ENCODE results near the gene TRIM37. TPM values are rescaled to one million over a fixed set of nuclear protein-coding genes. Genes with fewer than 3 reads are reported as not detected.
"Not testable (repeated sequence)": the region's sequence is repeated elsewhere in the genome, so short reads cannot be mapped to it uniquely, and the experiment has no call there.

TRIM37 gene
- total RNA-seq, 1 donor from 2014 or later = 25.4 TPM

DNA sequence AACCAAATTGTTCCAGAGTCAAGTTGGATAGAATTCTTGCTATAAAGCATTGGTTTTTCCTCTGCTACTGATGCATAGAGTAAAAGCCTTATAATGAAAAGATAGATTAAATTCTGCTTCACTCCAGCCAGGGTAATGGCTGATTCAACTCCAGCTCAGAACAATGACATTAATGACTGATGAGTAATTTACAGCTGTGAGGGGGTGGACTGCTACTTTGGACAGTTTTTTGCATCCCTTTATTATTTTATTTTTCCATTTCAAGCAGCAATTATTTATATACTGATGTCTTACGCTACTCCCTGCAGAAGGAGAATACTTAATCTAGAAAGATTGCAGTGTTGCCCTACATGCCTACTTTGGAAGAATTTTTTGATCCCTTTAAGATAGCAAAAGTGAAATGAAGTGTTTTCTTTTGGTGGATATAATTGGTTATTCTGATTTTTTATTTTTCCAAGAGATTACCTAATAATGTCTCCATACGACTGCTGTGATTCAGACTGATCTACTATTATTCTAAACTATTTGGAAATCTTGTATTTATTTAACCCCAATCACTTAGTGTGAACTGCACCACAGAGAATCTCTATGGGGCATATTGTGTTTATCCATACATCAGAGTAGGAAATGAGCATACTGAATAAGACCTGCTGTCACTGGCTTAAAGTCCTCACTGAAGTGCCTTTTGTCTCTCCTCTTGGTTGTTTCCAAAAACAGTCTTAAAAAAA lies 149.5 kb downstream of the TRIM37 start:
- H3K4me1 ChIP-seq (ENCODE audit: insufficient read depth, low read length) = peaks cover 10% of the 10 kb centered on the region
- H3K4me3 ChIP-seq (ENCODE audit: insufficient read depth, low read depth, low read length) = no peak overlapping the region
- no peaks in the 10 kb centered on the region for H3K27me3 Mint-ChIP-seq (ENCODE audit: low read depth, unreplicated experiment)
- DNase-seq (ENCODE audit: low read depth) (peak; percentile 71), FAIRE-seq (no peak)
- H3K27ac Mint-ChIP-seq (ENCODE audit: unreplicated experiment) = peak overlapping the region; percentile 70
- no peaks in the 10 kb centered on the region for H3K9me3 ChIP-seq (ENCODE audit: insufficient read depth, low read depth, low read length)
- H2AFZ ChIP-seq (ENCODE audit: low read depth, low read length) = no peak overlapping the region
- H3K36me3 ChIP-seq (ENCODE audit: insufficient read depth, low read length) = no peaks in the 10 kb centered on the region
- H4K20me1 ChIP-seq (ENCODE audit: insufficient read depth, low read length) = no peaks in the 10 kb centered on the region
- peak overlapping the region; percentile 57 for H3K27ac ChIP-seq (ENCODE audit: low read depth, low read length)
- H3K4me1 Mint-ChIP-seq (ENCODE audit: low read depth, unreplicated experiment) = peaks cover 14% of the 10 kb centered on the region
- peaks cover 4% of the 10 kb centered on the region for H3K9me3 Mint-ChIP-seq (ENCODE audit: unreplicated experiment)
- no peaks in the 10 kb centered on the region for H3K27me3 ChIP-seq (ENCODE audit: insufficient read depth, low read length)
- H3K9ac ChIP-seq (ENCODE audit: low read length) = peak overlapping the region; percentile 46
- no peaks in the 10 kb centered on the region for H3K79me2 ChIP-seq (ENCODE audit: insufficient read depth, low read length)
- peak overlapping the region; percentile 63 for H3K4me2 ChIP-seq (ENCODE audit: low read length)
- no peak overlapping the region for H3K4me3 Mint-ChIP-seq (ENCODE audit: unreplicated experiment)
- peaks cover 3% of the 10 kb centered on the region for H3K36me3 Mint-ChIP-seq (ENCODE audit: low read depth, unreplicated experiment)
- no peak for TF ChIP-seq EZH2 (IDR thresholded peaks at IDR 0.05; ENCODE audit: insufficient read depth, low read length)
- TF ChIP-seq CTCF (IDR thresholded peaks at IDR 0.05; ENCODE audit: insufficient read depth, low read depth, low read length) = no peak

- not testable (repeated sequence) for H3K36me3 Mint-ChIP-seq (ENCODE audit: low read depth, unreplicated experiment)
- peaks cover 14% of the 10 kb centered on the region for H3K4me1 Mint-ChIP-seq (ENCODE audit: low read depth, unreplicated experiment)
These were observed 152.3 kb downstream of the TRIM37 start for GRCh38 chr17:58954358-58954757.

DNA sequence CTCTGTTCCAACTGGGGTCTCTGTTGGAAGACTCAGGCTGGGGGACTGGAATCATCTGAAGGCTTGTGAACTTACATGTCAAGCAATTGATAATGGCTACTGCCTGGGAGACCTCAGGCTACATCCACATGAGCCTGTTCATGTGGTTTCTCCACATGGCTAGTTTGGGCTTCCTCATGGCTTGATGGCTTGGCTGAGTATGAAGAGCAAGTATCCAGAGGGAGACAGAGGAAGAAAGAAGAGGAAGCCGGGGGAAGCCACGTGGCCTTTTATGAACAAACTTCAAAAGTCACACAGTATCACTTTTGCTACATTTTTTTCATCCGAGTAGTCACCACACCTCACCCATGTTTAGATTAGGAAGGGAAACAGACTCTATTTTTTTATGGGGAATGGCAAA lies 158.9 kb downstream of the TRIM37 start:
- H3K27ac ChIP-seq (ENCODE audit: low read depth, low read length) = no peak overlapping the region
- no peak overlapping the region for H2AFZ ChIP-seq (ENCODE audit: low read depth, low read length)
- DNase-seq (ENCODE audit: low read depth) (no peak), FAIRE-seq (no peak)
- Mint-ChIP-seq H3K4me1 (ENCODE audit: low read depth, unreplicated experiment) (peaks cover 5% of the 10 kb centered on the region), H3K27ac (ENCODE audit: unreplicated experiment) (no peak overlapping the region), H3K36me3 (ENCODE audit: low read depth, unreplicated experiment) (peaks cover 5% of the 10 kb centered on the region), H3K4me3 (ENCODE audit: unreplicated experiment) (no peak overlapping the region), H3K27me3 (ENCODE audit: low read depth, unreplicated experiment) (no peaks in the 10 kb centered on the region), H3K9me3 (ENCODE audit: unreplicated experiment) (peaks cover 29% of the 10 kb centered on the region)
- no peak overlapping the region for H3K4me3 ChIP-seq (ENCODE audit: insufficient read depth, low read depth, low read length)
- H4K20me1 ChIP-seq (ENCODE audit: insufficient read depth, low read length) = no peaks in the 10 kb centered on the region
- H3K4me1 ChIP-seq (ENCODE audit: insufficient read depth, low read length) = no peaks in the 10 kb centered on the region
- H3K4me2 ChIP-seq (ENCODE audit: low read length) = no peak overlapping the region
- H3K36me3 ChIP-seq (ENCODE audit: insufficient read depth, low read length) = no peaks in the 10 kb centered on the region
- H3K9me3 ChIP-seq (ENCODE audit: insufficient read depth, low read depth, low read length) = peaks cover 3% of the 10 kb centered on the region
- TF ChIP-seq CTCF (IDR thresholded peaks at IDR 0.05; ENCODE audit: insufficient read depth, low read depth, low read length) (no peak), EZH2 (IDR thresholded peaks at IDR 0.05; ENCODE audit: insufficient read depth, low read length) (no peak)
- H3K27me3 ChIP-seq (ENCODE audit: insufficient read depth, low read length) = no peaks in the 10 kb centered on the region
- H3K79me2 ChIP-seq (ENCODE audit: insufficient read depth, low read length) = no peaks in the 10 kb centered on the region
- no peak overlapping the region for H3K9ac ChIP-seq (ENCODE audit: low read length)

More at GRCh38 chr17:58954358-58954757, 152.3 kb downstream of the TRIM37 start:
- not testable (repeated sequence) for H3K9me3 ChIP-seq (ENCODE audit: insufficient read depth, low read depth, low read length); H3K27me3 Mint-ChIP-seq (ENCODE audit: low read depth, unreplicated experiment); H3K79me2 ChIP-seq (ENCODE audit: insufficient read depth, low read length); H3K4me3 ChIP-seq (ENCODE audit: insufficient read depth, low read depth, low read length); H3K4me1 ChIP-seq (ENCODE audit: insufficient read depth, low read length); H3K27ac Mint-ChIP-seq (ENCODE audit: unreplicated experiment); H3K9ac ChIP-seq (ENCODE audit: low read length); H2AFZ ChIP-seq (ENCODE audit: low read depth, low read length); H3K4me3 Mint-ChIP-seq (ENCODE audit: unreplicated experiment); H4K20me1 ChIP-seq (ENCODE audit: insufficient read depth, low read length); H3K27me3 ChIP-seq (ENCODE audit: insufficient read depth, low read length); H3K27ac ChIP-seq (ENCODE audit: low read depth, low read length); H3K36me3 ChIP-seq (ENCODE audit: insufficient read depth, low read length); H3K4me2 ChIP-seq (ENCODE audit: low read length); DNase-seq (ENCODE audit: low read depth); FAIRE-seq
- peaks cover 24% of the 10 kb centered on the region for H3K9me3 Mint-ChIP-seq (ENCODE audit: unreplicated experiment)

Measured in astrocyte (in vitro differentiated cells and primary cell).